Heart left ventricle (tissue), 13 donors: Measurements from ENCODE around the gene TMEM42.

Experiments
- CTCF ChIP-seq, 12 donors: fragments of 200-600 bp; sonication (generic) in 4 of 12; IDR thresholded peaks; one replicate each; pipeline versions ENCODE4 v1.5.0 to v1.8.0; 2018 to 2022; ENCODE audit warnings: antibody characterized with exemption in 12 of 12, mild to moderate bottlenecking in 5 of 12
- POLR2A ChIP-seq, 2 donors: fragments of 450-650 bp; IDR thresholded peaks; one replicate each; pipeline ENCODE4 v1.6.1; 2017; ENCODE audit warnings: antibody characterized with exemption in 2 of 2, mild to moderate bottlenecking in 2 of 2, moderate library complexity in 2 of 2
- donor health status: ischemic (EF 13 %, LVEDD 7.1; RV severe dilation, severe dysfunction).
- donor health status: DM: no; HTN: yes; CAD: no.
- donor health status: DM: no; HTN: no; CAD: no.
- donor health status: ischemic (EF 25% LVEDD 6.9; RV normal size, moderate dysfunction).
- donor health status: ischemic (EF 25% LVEDD 5.7; RV mildly dilated, moderate dysfunction).
- donor health status: ischemic (EF 35%, LVEDD 5.7; RV mildly dilated, moderate dysfunction).
- donor health status: nonischemic (EF 11% LVEDD 7.7; RV severe dilation, severe dysfunction).
- donor health status: DM: yes; HTN: yes; CAD: no.
- donor health status: PGD.
- donor health status: ischemic (EF 29% LVEDD 5.4; RV normal size, mild dysfunction).
- donor health status: nonischemic (EF 23%, LVEDD 6.1; RV moderate dilation, normal function).

DNA sequence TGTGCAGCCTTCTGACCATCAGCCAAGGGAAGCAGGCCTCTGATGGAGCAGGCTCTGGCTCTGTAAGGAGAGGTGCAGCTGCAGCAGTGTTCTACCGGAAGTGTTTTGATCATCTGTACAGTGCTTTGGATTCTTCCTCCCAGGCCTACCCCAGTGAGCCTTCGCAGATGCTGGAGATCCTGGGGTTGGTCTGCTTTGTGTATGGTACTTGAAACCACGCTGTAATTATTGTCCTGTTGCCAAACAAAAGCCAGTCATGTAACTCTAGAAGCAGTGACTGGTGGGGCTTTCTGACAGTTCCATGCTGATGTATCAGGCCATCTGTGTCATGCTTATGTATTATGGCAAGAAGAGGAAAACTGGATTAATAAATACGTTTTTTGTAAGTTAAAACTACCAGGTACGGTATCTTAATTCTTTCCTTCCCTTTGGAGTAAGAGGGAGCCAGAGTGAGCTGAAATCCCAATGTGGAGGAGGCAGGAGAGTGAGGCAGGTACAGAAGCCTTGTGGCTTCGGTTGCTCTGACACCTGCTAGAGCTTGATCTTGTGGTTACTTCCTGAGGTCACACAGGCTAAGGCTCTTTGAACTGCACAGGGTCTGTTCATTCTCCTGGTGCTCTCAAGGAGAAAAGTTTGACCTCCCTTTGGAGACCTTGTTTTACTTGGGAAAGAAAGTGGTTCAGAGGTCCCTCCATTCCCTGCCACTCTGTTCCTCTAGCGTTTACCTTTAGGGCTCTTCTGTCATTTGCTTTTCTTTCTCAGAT lies 3.7 kb downstream of the TMEM42 start:
- TF ChIP-seq CTCF (IDR thresholded peaks at IDR 0.05) (no peak), POLR2A (IDR thresholded peaks at IDR 0.05) (no peak)
